ENCODE measurements around the gene ME3.
A peak's percentile ranks its signal among the peaks of the same experiment; 100 is the strongest.
"Not testable (repeated sequence)": the region's sequence is repeated elsewhere in the genome, so short reads cannot be mapped to it uniquely, and the experiment has no call there.

ME3 gene

GRCh38 chr11:86565388-86565787 is 107.0 kb downstream of the ME3 start:
- H3K27ac ChIP-seq, result no peak overlapping the region
- no peak for TF ChIP-seq CTCF (conservative IDR thresholded peaks at IDR 0.05)

DNA sequence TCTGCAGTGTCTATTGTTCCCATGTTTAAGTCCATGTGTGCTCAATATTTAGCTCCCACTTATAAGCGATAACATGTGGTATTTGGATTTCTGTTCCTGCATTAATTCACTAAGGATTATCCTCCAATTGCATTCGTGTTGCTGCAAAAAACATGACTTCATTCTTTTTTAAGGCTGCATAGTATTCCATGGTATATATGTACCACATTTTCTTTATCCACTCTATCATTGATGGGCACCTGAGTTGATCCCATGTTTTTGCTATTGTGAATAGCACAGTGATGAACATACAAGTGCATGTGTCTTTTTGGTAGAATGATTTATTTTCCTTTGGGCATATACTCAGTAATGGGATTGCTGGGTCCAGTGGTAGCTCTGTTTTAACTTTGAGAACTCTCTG is 109.6 kb downstream of the ME3 start:
- not testable (repeated sequence) for H3K27ac ChIP-seq

DNA sequence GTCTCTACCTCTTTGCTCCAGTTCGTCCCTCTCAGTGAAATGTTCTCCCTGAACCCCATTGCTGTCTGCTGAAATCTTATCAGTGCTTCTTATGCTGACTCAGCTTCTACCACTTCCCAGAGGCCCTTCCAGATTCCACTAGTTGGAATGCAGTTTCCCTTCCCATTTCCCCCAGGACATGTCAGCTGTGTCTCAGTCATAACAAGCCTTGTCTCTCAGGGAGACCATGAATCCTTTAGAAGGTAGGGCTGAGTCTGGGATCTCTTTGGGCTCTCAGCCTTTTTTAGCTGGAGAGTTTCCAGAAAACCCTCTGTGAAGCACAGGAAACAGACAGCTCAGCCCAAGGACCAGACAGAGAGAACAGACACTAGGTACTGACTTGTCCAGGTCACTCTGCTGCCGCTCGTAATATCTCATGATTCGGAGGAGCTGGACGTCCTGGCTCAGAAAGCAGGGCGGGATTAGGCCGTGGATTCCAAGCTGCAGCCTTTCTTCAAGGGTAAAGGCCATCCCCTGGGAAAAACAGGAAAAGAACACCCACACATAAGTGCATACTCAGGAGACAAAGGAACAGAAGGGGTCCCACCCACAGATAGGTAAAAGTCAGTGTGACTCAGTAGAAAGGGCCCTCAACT is 113.0 kb downstream of the ME3 start:
- H3K27ac ChIP-seq, result no peak overlapping the region
- no peak for TF ChIP-seq CTCF (conservative IDR thresholded peaks at IDR 0.05)

DNA sequence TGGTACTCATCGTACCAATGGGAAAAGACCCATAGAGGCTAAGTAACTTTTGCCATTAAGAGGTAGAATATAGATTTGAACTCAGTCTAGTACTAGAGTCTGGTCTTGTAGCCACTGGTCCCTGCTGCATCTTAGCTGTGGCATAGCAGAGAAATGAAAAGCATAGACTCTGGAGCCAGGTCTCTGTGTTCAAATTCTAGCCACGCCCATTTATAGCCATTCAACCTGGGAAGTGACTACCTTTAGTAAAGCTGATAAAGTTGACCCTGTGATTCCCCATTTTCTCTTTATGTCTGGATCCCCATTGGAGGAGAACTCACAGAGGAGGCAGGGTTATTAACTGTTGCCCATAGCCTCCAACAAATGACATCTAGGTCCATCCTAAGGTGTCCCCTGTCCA is 113.6 kb downstream of the ME3 start:
- no peak overlapping the region for H3K27ac ChIP-seq
- no peak for TF ChIP-seq CTCF (conservative IDR thresholded peaks at IDR 0.05)

DNA sequence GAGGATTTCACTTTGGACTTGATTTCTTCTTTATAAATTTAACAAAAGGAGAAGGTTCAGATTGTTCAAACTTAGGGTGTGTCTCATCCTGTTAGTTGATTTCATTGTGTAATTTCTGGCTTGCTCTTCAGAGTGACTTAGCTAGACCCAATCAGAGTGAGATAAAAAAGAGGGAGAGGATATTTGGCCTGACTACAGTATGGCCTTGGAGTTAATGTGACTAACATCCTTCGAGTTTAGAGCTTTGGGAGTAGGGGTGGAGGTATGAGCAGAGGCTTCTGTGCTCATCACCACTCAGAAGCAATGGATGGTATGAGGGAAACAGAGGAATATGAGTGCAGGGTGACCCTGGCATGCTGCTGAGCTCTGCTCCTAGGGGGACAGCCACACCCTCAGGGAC is 114.2 kb downstream of the ME3 start:
- no peak for TF ChIP-seq CTCF (conservative IDR thresholded peaks at IDR 0.05)
- no peak overlapping the region for H3K27ac ChIP-seq

DNA sequence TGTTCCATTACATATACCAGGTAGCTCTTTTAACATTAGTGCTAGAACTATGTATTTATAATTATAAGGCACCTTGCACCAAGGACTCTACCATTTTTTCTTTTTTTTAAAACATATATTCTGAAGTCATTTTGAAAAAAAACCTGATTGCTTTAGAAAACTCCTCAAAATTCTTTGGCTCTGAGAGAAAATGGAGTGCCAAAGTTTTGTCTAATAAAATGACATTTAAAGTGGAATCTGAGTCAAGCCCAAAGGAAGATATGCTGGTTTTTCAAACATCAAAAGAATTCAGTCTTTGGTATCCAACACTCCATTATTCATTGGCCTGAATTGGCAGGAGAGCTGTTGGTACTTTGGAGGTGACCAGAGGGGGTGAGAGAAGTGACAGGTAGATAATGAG is 116.5 kb downstream of the ME3 start:
- no peak overlapping the region for H3K27ac ChIP-seq
- TF ChIP-seq CTCF (conservative IDR thresholded peaks at IDR 0.05), result no peak

DNA sequence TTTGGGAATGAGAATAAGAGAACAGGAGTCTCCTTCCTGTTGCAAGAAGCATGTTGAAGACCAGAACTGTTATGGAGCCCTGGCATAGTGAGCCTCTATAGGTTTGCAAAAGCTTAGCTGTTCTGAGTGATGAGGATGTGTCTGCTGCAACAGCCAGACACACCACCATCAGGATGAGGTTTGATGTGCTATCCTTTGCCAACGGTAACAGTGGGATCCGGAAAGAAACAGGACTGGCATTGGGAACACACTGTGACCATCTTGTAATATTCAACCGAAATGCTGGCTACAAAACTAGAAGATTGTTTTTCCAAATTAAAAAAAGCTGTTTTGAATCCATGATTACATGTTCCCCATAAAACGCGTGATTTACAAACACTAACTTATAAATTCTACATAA is 117.0 kb downstream of the ME3 start:
- TF ChIP-seq CTCF (conservative IDR thresholded peaks at IDR 0.05), result no peak
- H3K27ac ChIP-seq, result no peak overlapping the region

GRCh38 chr11:86553265-86553664 is 119.2 kb downstream of the ME3 start:
- H3K27ac ChIP-seq, result peak overlapping the region; percentile 76; the same call in 1 of the 2 replicates

More at GRCh38 chr11:86553265-86553664, 119.2 kb downstream of the ME3 start:
- TF ChIP-seq CTCF (conservative IDR thresholded peaks at IDR 0.05), result no peak

Measured in VCaP (cell line).